K562 (cell line): Measurements from ENCODE around the gene ACLY. TPM values are rescaled to one million over a fixed set of nuclear protein-coding genes. Genes with fewer than 3 reads are reported as not detected.

Experiments
- ATAC-seq: fragments of 200-7000 bp; cut with Tn5 transposase; 3 replicates; pipeline ENCODE4 v1.9.1; 2020; ENCODE audit warnings: moderate library complexity
- BruUV-seq: library from RNA; stranded (reverse); fragments of 400-500 nt; replicated peaks from 2 replicates; lab custom pipeline; 2021; lab: Mats Ljungman, UMichigan
- CTCF ChIA-PET: fragments of 300-600 bp; formaldehyde crosslinking; extraction: SDS; loops from one replicate; lab custom pipeline; 2021; ENCODE audit warnings: low intra/inter-chr PET ratio; lab: Yijun Ruan, JAX
- POLR2A ChIA-PET: fragments of 300-600, 350-650 bp; sonication (Branson Sonifier 250); formaldehyde crosslinking; extraction: SDS; loops from one replicate; lab custom pipeline; 2021; ENCODE audit warnings: antibody characterized with exemption, inconsistent platforms; lab: Yijun Ruan, JAX
- DNase-seq, 4 experiments: peaks; one replicate each; pipeline versions ENCODE4 v3.0.0 to v3.0.0-alpha.2; 2011 to 2018; ENCODE audit warnings: low spot score in 3 of 4, mixed read lengths in 3 of 4; ENCODE audit errors: extremely low read depth in 1 of 4
- FAIRE-seq: peaks from 2 replicates; lab custom pipeline; 2011; peaks lifted over from hg19 to GRCh38; lab: Jason Lieb, UNC
- H2AFZ ChIP-seq: 2 replicates; pipeline ENCODE4 v1.6.0; 2011; ENCODE audit warnings: low read depth, low read length, control low read depth, inconsistent platforms
- H3K27ac ChIP-seq: fragments of 200-600 bp; 3 replicates; pipeline ENCODE4 v1.8.0; 2011; ENCODE audit warnings: low read depth, mild to moderate bottlenecking, control low read depth, inconsistent platforms, low read length, moderate library complexity, mixed read lengths; ENCODE audit errors: extremely low read depth
- H3K27me3 ChIP-seq, 2 experiments: fragments of 300-600 bp in 1 of 2; 2 replicates in 1 of 2; 3 replicates in 1 of 2; pipeline versions ENCODE4 v1.6.0 to v1.8.0; 2011; ENCODE audit warnings: inconsistent platforms in 2 of 2, low read length in 2 of 2, mild to moderate bottlenecking in 1 of 2, mixed read lengths in 1 of 2, moderate library complexity in 1 of 2; ENCODE audit not compliant: control insufficient read depth in 2 of 2, insufficient read depth in 2 of 2
- H3K36me3 ChIP-seq: fragments of 300-600 bp; 3 replicates; pipeline ENCODE4 v1.8.0; 2011; ENCODE audit warnings: mild to moderate bottlenecking, low read length, inconsistent platforms; ENCODE audit not compliant: control insufficient read depth, insufficient read depth
- H3K4me1 ChIP-seq, 2 experiments: fragments of 200-600 bp in 1 of 2; replicated peaks in 1 of 2; 2 replicates in 1 of 2; 3 replicates in 1 of 2; pipeline versions ENCODE4 v1.5.1 to v1.8.0; 2011; ENCODE audit warnings: inconsistent platforms in 2 of 2, low read length in 2 of 2, mild to moderate bottlenecking in 1 of 2, mixed read lengths in 1 of 2, moderate library complexity in 1 of 2; ENCODE audit not compliant: control insufficient read depth in 2 of 2, insufficient read depth in 2 of 2
- H3K4me2 ChIP-seq: 2 replicates; pipeline ENCODE4 v1.6.1; 2011; ENCODE audit warnings: low read length, control low read depth, inconsistent platforms, mixed read lengths; ENCODE audit not compliant: insufficient read depth
- H3K4me3 ChIP-seq: fragments of 200-600 bp; sonication (generic), shearing (Covaris generic); 2 replicates; pipeline ENCODE4 v1.5.1; 2016; ENCODE audit warnings: control low read depth, inconsistent platforms
- H3K79me2 ChIP-seq: fragments of 200-600 bp; 3 replicates; pipeline ENCODE4 v1.8.0; 2011; ENCODE audit warnings: low read length, inconsistent platforms; ENCODE audit not compliant: control insufficient read depth, insufficient read depth
- H3K9ac ChIP-seq, 2 experiments: 2 replicates each; pipeline versions ENCODE4 v1.6.0 to v1.6.1; 2011; ENCODE audit warnings: low read depth in 2 of 2, low read length in 2 of 2, control low read depth in 1 of 2, inconsistent platforms in 1 of 2, mild to moderate bottlenecking in 1 of 2, mixed read lengths in 1 of 2; ENCODE audit not compliant: insufficient read depth in 1 of 2
- H3K9me1 ChIP-seq: one replicate; pipeline ENCODE4 v1.6.0; 2011; ENCODE audit warnings: inconsistent platforms, mild to moderate bottlenecking, low read length, moderate library complexity; ENCODE audit not compliant: control insufficient read depth, insufficient read depth
- H3K9me3 ChIP-seq: replicated peaks from 2 replicates; pipeline ENCODE4 v1.5.1; 2011; ENCODE audit warnings: low read depth, low read length, inconsistent platforms; ENCODE audit not compliant: control insufficient read depth, insufficient read depth
- H4K20me1 ChIP-seq: replicated peaks from 2 replicates; pipeline ENCODE4 v1.6.1; 2011; ENCODE audit warnings: low read length, inconsistent platforms, mixed read lengths; ENCODE audit not compliant: control insufficient read depth, insufficient read depth
- FOXK1 ChIP-seq: sonication (generic); formaldehyde crosslinking; IDR thresholded peaks from 2 replicates; pipeline ENCODE4 v1.8.0; 2022; ENCODE audit warnings: missing genetic modification reagents, mild to moderate bottlenecking, borderline replicate concordance
- GTF2A2 ChIP-seq: IDR thresholded peaks from 2 replicates; pipeline ENCODE4 v1.6.1; 2016; ENCODE audit warnings: mild to moderate bottlenecking, missing genetic modification characterization, missing compliant biosample characterization
- POLR2A ChIP-seq: fragments of 450-650 bp; conservative IDR thresholded peaks from 2 replicates; pipeline ENCODE4 v1.6.1; 2016
- SMARCA5 ChIP-seq: fragments of 450-650 bp; IDR thresholded peaks from 2 replicates; pipeline ENCODE4 v1.6.1; 2016
- SUPT5H ChIP-seq: fragments of 450-650 bp; IDR thresholded peaks from 2 replicates; pipeline ENCODE4 v1.6.1; 2016
- ZNF316 ChIP-seq: fragments of 450-650 bp; IDR thresholded peaks from 2 replicates; pipeline ENCODE4 v1.6.1; 2016
- ZNF318 ChIP-seq, 2 experiments: fragments of 450-650 bp; IDR thresholded peaks; 2 replicates each; pipeline ENCODE4 v1.6.1; 2016; ENCODE audit warnings: mild to moderate bottlenecking in 2 of 2, borderline replicate concordance in 1 of 2, low read depth in 1 of 2, moderate library complexity in 1 of 2
- ZNF518B ChIP-seq: fragments of 250-450 bp; sonication (Bioruptor Pico); IDR thresholded peaks from 2 replicates; pipeline ENCODE4 v1.5.0; 2021; ENCODE audit warnings: mild to moderate bottlenecking, moderate library complexity
- ZSCAN29 ChIP-seq: fragments of 450-650 bp; IDR thresholded peaks from 2 replicates; pipeline ENCODE4 v1.6.1; 2017
- WGBS: fragments of 100-300 bp; shearing (Covaris generic); methylation state at CpG from one replicate; pipeline ENCODE4 v1.1.6; 2016; ENCODE audit warnings: low coverage, mixed read lengths; ENCODE audit not compliant: insufficient coverage; ENCODE audit errors: missing lambda C conversion rate; 5-methylcytosine and 5-hydroxymethylcytosine counted together
- in situ Hi-C: fragments of 300-500 bp; cut with MboI; formaldehyde crosslinking; loops from 4 replicates; pipeline ENCODE4 v1.15.0; 2018; ENCODE audit warnings: inconsistent platforms, mixed read lengths
- intact Hi-C: fragments of 100-400 bp; cut with micrococcal nuclease; formaldehyde crosslinking; loops from 2 replicates; pipeline ENCODE4 v1.14.2; 2022
- polyA plus RNA-seq, 8 experiments: library from polyadenylated mRNA; depleted of rRNA in 4 of 8; stranded (reverse) in 5 of 8; unstranded in 3 of 8; fragments of >200 nt; fragmentation: Nextera tagmentation in 2 of 8; fragmentation: Illumina TruSeq in 1 of 8; extraction: Ambion mirVana in 2 of 8; extraction: Trizol in 1 of 8; gene quantifications; 2 replicates each; pipeline versions ENCODE4 v1.2.1 to v1.2.3, GENCODE V29; 2011 to 2014; ENCODE audit warnings: inconsistent platforms in 1 of 8, missing spikeins in 1 of 8
- total RNA-seq, 7 experiments: library from RNA; depleted of rRNA in 6 of 7; stranded (reverse); fragments of >200 nt in 6 of 7; fragmentation: Illumina TruSeq in 2 of 7; extraction: Trizol in 2 of 7; gene quantifications; 2 replicates each; pipeline versions ENCODE4 v1.2.1 to v1.2.3, GENCODE V29; 2011 to 2021; ENCODE audit warnings: low replicate concordance in 1 of 7

Gene ACLY
- total and polyA plus RNA-seq, 9 of the 15 experiments (the other 6 are each of a cell fraction or from before 2014, with no cell fraction given): 42.9 to 280 (median 125) TPM

GRCh38 chr17:41823580-41823979 is 95.2 kb downstream of the ACLY start:
- Histone ChIP-seq H3K4me3 (no peak overlapping the region), H3K27me3 (no peaks in the 10 kb centered on the region), H3K36me3 (peaks cover 34% of the 10 kb centered on the region), H3K4me1 (peaks cover 2 to 30% of the 10 kb centered on the region in 2 experiments; a peak in 4 of 5 replicates), H3K79me2 (no peaks in the 10 kb centered on the region), H3K27ac (no peak overlapping the region), H3K9ac (no peak overlapping the region), H4K20me1 (no peaks in the 10 kb centered on the region), H2AFZ (no peak overlapping the region), H3K9me3 (no peaks in the 10 kb centered on the region), H3K4me2 (no peak overlapping the region), H3K9me1 (no peaks in the 10 kb centered on the region)
- 75% methylated on average over 7 of the region's 7 CpGs for WGBS
- intact Hi-C loops (no loop called here), in situ Hi-C loops (no loop called here)
- DNase-seq (no peak), FAIRE-seq (no peak), ATAC-seq (no peak)
- BruUV-seq: no TSS peak
- ChIA-PET CTCF (no interaction called here), POLR2A (interaction anchor here (0.8 to 1.1 kb wide), 4 partner anchors 9 to 15 kb away, joined by 3 to 4 read pairs (median 4); no protein-coding TSS in a partner anchor)
- no peak for TF ChIP-seq ZNF318 (IDR thresholded peaks at IDR 0.05; ENCODE audit: borderline replicate concordance in 1 of 2, low read depth in 1 of 2)
- 0 out of 2 replicates have a peak, but pooled peaks have one; percentile 37 for TF ChIP-seq SUPT5H
- no peak for TF ChIP-seq FOXK1 (CRISPR knock-in tag)
- no peak for TF ChIP-seq ZSCAN29
- TF ChIP-seq ZNF518B (CRISPR knock-in tag): no peak
- TF ChIP-seq ZNF316: 0 out of 2 replicates have a peak, but pooled peaks have one; percentile 4
- TF ChIP-seq GTF2A2 (tag): no peak
- TF ChIP-seq SMARCA5: no peak
- 0 out of 2 replicates have a peak, but pooled peaks have one; percentile 16 for TF ChIP-seq POLR2A
